H1 (cell line): ENCODE data around the gene LY6G6C. TPM values are rescaled to one million over a fixed set of nuclear protein-coding genes. Genes with fewer than 3 reads are reported as not detected.

Source experiments
- CTCF ChIA-PET: fragments of 300-600 bp; sonication (Branson Sonifier 250); formaldehyde crosslinking; loops from one replicate; lab custom pipeline; 2021; ENCODE audit not compliant: partially characterized antibody; lab: Charles Lee
- POLR2A ChIA-PET: fragments of 300-600 bp; sonication (Branson Sonifier 250); formaldehyde crosslinking; loops from one replicate; lab custom pipeline; 2021; ENCODE audit warnings: inconsistent platforms; ENCODE audit not compliant: partially characterized antibody; lab: Charles Lee
- DNase-seq, 2 experiments: peaks; one replicate each; pipeline versions ENCODE4 v3.0.0 to v3.0.0-alpha.2; 2010 to 2022; ENCODE audit warnings: low spot score in 2 of 2, low read depth in 1 of 2, mixed read lengths in 1 of 2
- FAIRE-seq: peaks from 2 replicates; lab custom pipeline; 2011; peaks lifted over from hg19 to GRCh38; lab: Jason Lieb, UNC
- H2AFZ ChIP-seq: 2 replicates; pipeline ENCODE4 v1.8.1; 2012; ENCODE audit warnings: low read length, inconsistent platforms
- H2AK5ac ChIP-seq: 2 replicates; pipeline ENCODE4 v1.6.1; 2013; ENCODE audit warnings: low read depth, low read length
- H2BK120ac ChIP-seq: replicated peaks from 2 replicates; pipeline ENCODE3; 2013; ENCODE audit warnings: low read depth, low read length, inconsistent platforms
- H2BK12ac ChIP-seq: 2 replicates; pipeline ENCODE4 v1.6.1; 2013; ENCODE audit warnings: low read depth, low read length
- H2BK15ac ChIP-seq: 2 replicates; pipeline ENCODE4 v1.6.1; 2013; ENCODE audit warnings: low read length
- H2BK20ac ChIP-seq: 2 replicates; pipeline ENCODE4 v1.6.1; 2013; ENCODE audit warnings: low read length
- H2BK5ac ChIP-seq: 2 replicates; pipeline ENCODE4 v1.6.1; 2013; ENCODE audit warnings: low read depth, low read length
- H3K14ac ChIP-seq: 2 replicates; pipeline ENCODE4 v1.6.1; 2013; ENCODE audit warnings: inconsistent platforms; ENCODE audit not compliant: insufficient read length
- H3K18ac ChIP-seq: 2 replicates; pipeline ENCODE4 v1.6.1; 2013; ENCODE audit warnings: low read length; ENCODE audit errors: extremely low read depth
- H3K23ac ChIP-seq: 2 replicates; pipeline ENCODE4 v1.6.1; 2013; ENCODE audit warnings: inconsistent platforms; ENCODE audit not compliant: insufficient read length
- H3K23me2 ChIP-seq: 2 replicates; pipeline ENCODE4 v1.6.1; 2013; ENCODE audit warnings: low read depth, low read length
- H3K27ac ChIP-seq: 2 replicates; pipeline ENCODE4 v1.6.1; 2011; ENCODE audit warnings: low read depth, low read length, inconsistent platforms
- H3K27me3 ChIP-seq, 4 experiments: replicated peaks in 1 of 4; 1 replicate in 1 of 4; 2 replicates in 3 of 4; pipeline versions ENCODE4 v1.6.1 to v1.8.1; 2011 to 2013; ENCODE audit warnings: low read length in 3 of 4, mild to moderate bottlenecking in 3 of 4, inconsistent platforms in 2 of 4, mixed read lengths in 2 of 4, moderate library complexity in 1 of 4; ENCODE audit not compliant: control insufficient read depth in 3 of 4, insufficient read depth in 3 of 4; ENCODE audit errors: extremely low read depth in 1 of 4
- H3K36me3 ChIP-seq, 4 experiments: 2 replicates each; pipeline versions ENCODE4 v1.6.1 to v1.8.1; 2011 to 2013; ENCODE audit warnings: mild to moderate bottlenecking in 4 of 4, low read length in 3 of 4, moderate library complexity in 2 of 4, control low read depth in 1 of 4, inconsistent platforms in 1 of 4; ENCODE audit not compliant: insufficient read depth in 4 of 4, control insufficient read depth in 2 of 4
- H3K4ac ChIP-seq: replicated peaks from 2 replicates; pipeline ENCODE3; 2013; ENCODE audit warnings: low read length, low read depth, mixed read lengths, inconsistent platforms; ENCODE audit not compliant: insufficient read length
- H3K4me1 ChIP-seq, 4 experiments: replicated peaks in 1 of 4; 1 replicate in 1 of 4; 2 replicates in 3 of 4; pipeline versions ENCODE4 v1.6.1 to v1.8.1; 2011 to 2013; ENCODE audit warnings: low read length in 3 of 4, inconsistent platforms in 2 of 4, mixed read lengths in 1 of 4; ENCODE audit not compliant: insufficient read depth in 4 of 4, control insufficient read depth in 3 of 4
- H3K4me2 ChIP-seq, 2 experiments: 2 replicates each; pipeline versions ENCODE4 v1.6.1 to v1.8.1; 2011 to 2013; ENCODE audit warnings: low read depth in 2 of 2, low read length in 2 of 2, control low read depth in 1 of 2, inconsistent platforms in 1 of 2, mild to moderate bottlenecking in 1 of 2; ENCODE audit not compliant: insufficient read depth in 1 of 2
- H3K4me3 ChIP-seq, 4 experiments: fragments of 200-600, 300-600 bp in 1 of 4; sonication (generic), shearing (Covaris generic), sonication (Bioruptor Twin) in 1 of 4; 2 replicates each; pipeline versions ENCODE4 v1.5.1 to v1.8.1; 2011 to 2016; ENCODE audit warnings: low read length in 4 of 4, low read depth in 3 of 4, control low read depth in 2 of 4, inconsistent platforms in 2 of 4, mild to moderate bottlenecking in 2 of 4, mixed read lengths in 1 of 4, moderate library complexity in 1 of 4; ENCODE audit not compliant: insufficient read depth in 2 of 4; ENCODE audit errors: extremely low read depth in 1 of 4
- H3K56ac ChIP-seq: replicated peaks from 2 replicates; pipeline ENCODE3; 2013; ENCODE audit warnings: low read depth, mild to moderate bottlenecking, mixed read lengths, low read length, inconsistent platforms; ENCODE audit not compliant: insufficient read length
- H3K79me1 ChIP-seq: 2 replicates; pipeline ENCODE4 v1.6.1; 2013; ENCODE audit warnings: low read depth, low read length, control low read depth
- H3K79me2 ChIP-seq, 2 experiments: 2 replicates each; pipeline versions ENCODE4 v1.6.1 to v1.8.1; 2012 to 2013; ENCODE audit warnings: low read length in 2 of 2, mild to moderate bottlenecking in 2 of 2, inconsistent platforms in 1 of 2; ENCODE audit not compliant: insufficient read depth in 2 of 2, control insufficient read depth in 1 of 2
- H3K9ac ChIP-seq, 4 experiments: replicated peaks in 1 of 4; 1 replicate in 1 of 4; 2 replicates in 3 of 4; pipeline versions ENCODE4 v1.6.1 to v1.8.1; 2011 to 2013; ENCODE audit warnings: low read depth in 3 of 4, low read length in 3 of 4, control low read depth in 2 of 4, mild to moderate bottlenecking in 2 of 4, moderate library complexity in 2 of 4, inconsistent platforms in 1 of 4; ENCODE audit errors: extremely low read depth in 1 of 4
- H3K9me3 ChIP-seq, 2 experiments: 2 replicates each; pipeline versions ENCODE4 v1.6.1 to v1.8.1; 2012 to 2013; ENCODE audit warnings: mild to moderate bottlenecking in 2 of 2, moderate library complexity in 2 of 2, control low read depth in 1 of 2, inconsistent platforms in 1 of 2, low read depth in 1 of 2, low read length in 1 of 2, mixed read lengths in 1 of 2; ENCODE audit not compliant: insufficient read depth in 2 of 2
- H4K20me1 ChIP-seq, 2 experiments: replicated peaks in 1 of 2; 2 replicates each; pipeline versions ENCODE3 to v1.8.1; 2011 to 2013; ENCODE audit warnings: inconsistent platforms in 2 of 2, low read length in 2 of 2, mild to moderate bottlenecking in 1 of 2; ENCODE audit not compliant: insufficient read depth in 2 of 2, control insufficient read depth in 1 of 2
- H4K5ac ChIP-seq: 2 replicates; pipeline ENCODE4 v1.6.1; 2013; ENCODE audit warnings: low read length, low read depth, mixed read lengths, inconsistent platforms; ENCODE audit not compliant: insufficient read length
- H4K8ac ChIP-seq: 2 replicates; pipeline ENCODE4 v1.8.0; 2013; ENCODE audit warnings: mild to moderate bottlenecking, moderate library complexity, low read length, inconsistent platforms; ENCODE audit not compliant: insufficient read depth; ENCODE audit errors: extremely low read depth
- H4K91ac ChIP-seq: replicated peaks from 2 replicates; pipeline ENCODE3; 2013; ENCODE audit warnings: low read length, mixed read lengths, inconsistent platforms; ENCODE audit not compliant: insufficient read length
- CHD1 ChIP-seq: IDR thresholded peaks from 2 replicates; pipeline ENCODE4 v1.6.1; 2012; ENCODE audit warnings: low read depth, low read length, improper control_type of control experiment
- FOSL1 ChIP-seq: IDR thresholded peaks from 2 replicates; pipeline ENCODE4 v1.6.1; 2011; ENCODE audit warnings: mild to moderate bottlenecking, low read depth, low read length, moderate library complexity; ENCODE audit not compliant: insufficient read depth
- GABPA ChIP-seq: IDR thresholded peaks from 2 replicates; pipeline ENCODE4 v1.6.1; 2011; ENCODE audit warnings: mild to moderate bottlenecking, low read length, moderate library complexity, borderline replicate concordance; ENCODE audit not compliant: insufficient read depth
- HDAC6 ChIP-seq: IDR thresholded peaks from one replicate; pipeline ENCODE4 v1.7.1; 2012; ENCODE audit warnings: low read depth, mild to moderate bottlenecking, inconsistent platforms, low read length, moderate library complexity
- KDM4A ChIP-seq: IDR thresholded peaks from one replicate; pipeline ENCODE4 v1.7.1; 2012; ENCODE audit warnings: low read depth, mild to moderate bottlenecking, moderate library complexity, low read length, inconsistent platforms; ENCODE audit not compliant: severe bottlenecking
- KDM5A ChIP-seq: fragments of 200-600 bp; IDR thresholded peaks from 2 replicates; pipeline ENCODE4 v1.7.1; 2012; ENCODE audit warnings: mild to moderate bottlenecking, low read length, inconsistent platforms, mixed read lengths
- POU5F1 ChIP-seq: IDR thresholded peaks from 2 replicates; pipeline ENCODE4 v1.6.1; 2011; ENCODE audit warnings: low read depth, mild to moderate bottlenecking, low read length, moderate library complexity
- RXRA ChIP-seq: IDR thresholded peaks from 2 replicates; pipeline ENCODE4 v1.6.1; 2011; ENCODE audit warnings: low read depth, mild to moderate bottlenecking, low read length, moderate library complexity; ENCODE audit not compliant: insufficient read depth
- WGBS, 2 experiments: shearing (Covaris generic) in 1 of 2; methylation state at CpG; one replicate each; pipeline versions ENCODE4 v1.1.6 to v1.1.7; 2013 to 2015; ENCODE audit warnings: low lambda C conversion rate in 2 of 2, mixed read lengths in 2 of 2, inconsistent platforms in 1 of 2, low coverage in 1 of 2, missing lambda C conversion rate in 1 of 2; ENCODE audit not compliant: insufficient replicate concordance in 2 of 2, insufficient coverage in 1 of 2, insufficient read length in 1 of 2; ENCODE audit errors: extremely low coverage in 1 of 2, missing lambda C conversion rate in 1 of 2; 5-methylcytosine and 5-hydroxymethylcytosine counted together
- polyA plus RNA-seq, 7 experiments: library from polyadenylated mRNA; depleted of rRNA in 3 of 7; stranded (reverse) in 5 of 7; unstranded in 2 of 7; fragments of >200 nt in 5 of 7; fragments of 200-250 nt in 2 of 7; gene quantifications; 1 replicate in 5 of 7; 2 replicates in 1 of 7; 4 replicates in 1 of 7; pipeline versions ENCODE4 v1.2.1 to v1.2.3, GENCODE V29; 2011 to 2013; ENCODE audit warnings: missing spikeins in 2 of 7, mixed read lengths in 2 of 7
- total RNA-seq: library from RNA; stranded (reverse); fragmentation: NEBNext Ultra II Directional; extraction: Animal tissue kit (Norgen Biotek cat#: 25700); gene quantifications from 2 replicates; pipeline ENCODE4 v1.2.1, GENCODE V29; 2021
- TF ChIP-seq, protein P1 (sequence below): IDR thresholded peaks from 2 replicates; pipeline ENCODE4 v1.6.1; 2012; ENCODE audit warnings: inconsistent platforms

The LY6G6C gene
- total and polyA plus RNA-seq, 2 of the 8 experiments (the other 6 are each of a cell fraction or from before 2014, with no cell fraction given), result 0.23 TPM; not detected in 1

DNA sequence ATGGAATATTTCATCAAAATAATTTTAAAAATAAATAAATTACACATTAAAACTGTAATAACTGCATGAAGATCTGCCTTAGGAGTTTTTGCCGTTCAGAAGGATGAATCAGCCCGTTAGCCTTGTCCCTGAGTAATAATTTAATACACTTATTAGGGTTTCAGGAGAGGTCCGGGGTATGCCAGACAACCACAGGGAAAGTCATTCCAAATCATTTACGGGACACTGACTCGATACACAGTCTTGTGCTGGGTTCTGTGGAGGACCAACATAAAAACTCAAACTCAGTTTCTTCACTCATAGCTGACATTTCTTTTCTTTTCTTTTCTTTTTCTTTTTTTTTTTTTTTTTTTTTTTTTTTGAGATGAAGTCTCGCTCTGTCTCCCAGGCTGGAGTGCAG lies 15.6 kb downstream of the LY6G6C start:
- no peak for TF ChIP-seq POU5F1
- TF ChIP-seq, protein P1, sequence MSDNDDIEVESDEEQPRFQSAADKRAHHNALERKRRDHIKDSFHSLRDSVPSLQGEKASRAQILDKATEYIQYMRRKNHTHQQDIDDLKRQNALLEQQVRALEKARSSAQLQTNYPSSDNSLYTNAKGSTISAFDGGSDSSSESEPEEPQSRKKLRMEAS, result no peak
- TF ChIP-seq RXRA, result no peak
- TF ChIP-seq FOSL1, result no peak
- no peak for TF ChIP-seq KDM5A
- no peak for TF ChIP-seq KDM4A
- TF ChIP-seq HDAC6, result no peak
- no peak for TF ChIP-seq CHD1
- TF ChIP-seq GABPA, result no peak
- peaks cover 11% of the 10 kb centered on the region; the same call in 1 of the 2 replicates for H3K23me2 ChIP-seq
- H3K79me2 ChIP-seq, result peaks cover 0 to 7% of the 10 kb centered on the region in 2 experiments; a peak in 2 of 4 replicates
- H2BK12ac ChIP-seq, result no peak overlapping the region
- no peak overlapping the region for H2BK5ac ChIP-seq
- H4K91ac ChIP-seq, result no peak overlapping the region
- H2BK20ac ChIP-seq, result no peak overlapping the region
- H3K9me3 ChIP-seq, result no peaks in the 10 kb centered on the region
- H3K27ac ChIP-seq, result no peak overlapping the region
- FAIRE-seq (no peak), DNase-seq (no peak)
- H3K14ac ChIP-seq, result no peak overlapping the region
- no peak overlapping the region for H2BK15ac ChIP-seq
- ChIA-PET POLR2A (interaction anchor here (1.1 kb wide), 1 partner anchor 34 kb away, joined by 5 read pairs; the partner anchor contains the start of gene MSH5), CTCF (interaction anchor here (1.1 to 1.2 kb wide), 2 partner anchors 16 to 64 kb away, joined by 3 read pairs; no protein-coding TSS in a partner anchor)
- no peaks in the 10 kb centered on the region for H4K20me1 ChIP-seq
- no peak overlapping the region for H3K56ac ChIP-seq
- H2AFZ ChIP-seq, result no peak overlapping the region
- no peak overlapping the region for H3K9ac ChIP-seq
- H4K5ac ChIP-seq, result no peak overlapping the region
- H3K18ac ChIP-seq, result no peak overlapping the region
- H3K4ac ChIP-seq, result no peak overlapping the region
- no peak overlapping the region for H3K4me3 ChIP-seq
- no peak overlapping the region for H3K23ac ChIP-seq
- no peak overlapping the region for H2BK120ac ChIP-seq
- H3K79me1 ChIP-seq, result peaks cover 6% of the 10 kb centered on the region
- H3K36me3 ChIP-seq, result no peaks in the 10 kb centered on the region; a peak in 1 of 8 replicates
- H2AK5ac ChIP-seq, result no peak overlapping the region
- no peaks in the 10 kb centered on the region for H3K27me3 ChIP-seq
- WGBS, 2 experiments, result 91% methylated on average over 5 of the region's 6 CpGs; no CpG with 5 or more reads in 1 of the 2 experiments
- peaks cover 2 to 7% (median 4%) of the 10 kb centered on the region in 4 experiments; a peak in 5 of 7 replicates for H3K4me1 ChIP-seq
- no peak overlapping the region for H4K8ac ChIP-seq
- H3K4me2 ChIP-seq, result no peak overlapping the region
